Kasumi-1 (cell line): Measurements from ENCODE around the gene ITCH.
"Not testable (repeated sequence)": the region's sequence is repeated elsewhere in the genome, so short reads cannot be mapped to it uniquely, and the experiment has no call there.

ENCODE experiments used
- DNase-seq, 2 experiments: peaks; one replicate each; lab custom pipeline; 2025; lab: John Stamatoyannopoulos, UW

The ITCH gene

GRCh38 chr20:34507702-34508413 lies 144.8 kb downstream of the ITCH start:
- no peak for DNase-seq

GRCh38 chr20:34510575-34510974 lies 147.5 kb downstream of the ITCH start:
- DNase-seq, result no peak

- no peak for DNase-seq
These were observed 148.8 kb downstream of the ITCH start for GRCh38 chr20:34511891-34512265.

GRCh38 chr20:34512266-34512954 lies 149.3 kb downstream of the ITCH start:
- DNase-seq, result no peak

GRCh38 chr20:34512955-34513419 lies 149.9 kb downstream of the ITCH start:
- DNase-seq, result no peak

GRCh38 chr20:34514034-34514433 lies 151.0 kb downstream of the ITCH start:
- DNase-seq, result not testable (repeated sequence)

GRCh38 chr20:34514897-34515483 lies 151.9 kb downstream of the ITCH start:
- DNase-seq, result peak; percentile 80 to 83

GRCh38 chr20:34515484-34516246 lies 152.6 kb downstream of the ITCH start:
- peak; percentile 80 to 83 for DNase-seq

GRCh38 chr20:34516247-34517113 lies 153.4 kb downstream of the ITCH start, which contains the start of gene DYNLRB1:
Gene DYNLRB1, plus strand, starts transcription at chr20:34516422. Its CDS starts 37 bp downstream, at chr20:34516459.
- peak; percentile 88 to 90 for DNase-seq

- DNase-seq, result peak in 1 of 2 experiments; percentile 37
These were observed 154.0 kb downstream of the ITCH start for GRCh38 chr20:34517114-34517505.

GRCh38 chr20:34518863-34519262 lies 155.8 kb downstream of the ITCH start:
- not testable (repeated sequence) for DNase-seq

GRCh38 chr20:34519841-34520240 lies 156.8 kb downstream of the ITCH start:
- DNase-seq, result not testable (repeated sequence)

GRCh38 chr20:34522969-34523871 lies 160.1 kb downstream of the ITCH start:
- peak; percentile 64 to 71 for DNase-seq

- no peak for DNase-seq
These were observed 161.4 kb downstream of the ITCH start for GRCh38 chr20:34524426-34524825.

- DNase-seq, result no peak
These were observed 162.3 kb downstream of the ITCH start for GRCh38 chr20:34525342-34525708.

GRCh38 chr20:34525709-34526416 lies 162.8 kb downstream of the ITCH start:
- peak in 1 of 2 experiments; percentile 3 for DNase-seq

GRCh38 chr20:34526466-34526865 lies 163.4 kb downstream of the ITCH start:
- DNase-seq, result no peak

GRCh38 chr20:34527016-34527415 lies 163.9 kb downstream of the ITCH start:
- DNase-seq, result no peak

- DNase-seq, result no peak
These were observed 165.8 kb downstream of the ITCH start for GRCh38 chr20:34528921-34529297.

- no peak for DNase-seq
These were observed 166.7 kb downstream of the ITCH start for GRCh38 chr20:34529742-34530141.
